Sigmoid colon (tissue), 7 donors: ENCODE results near the gene SPTY2D1. TPM values are rescaled to one million over a fixed set of nuclear protein-coding genes. Genes with fewer than 3 reads are reported as not detected.

Experiments used
- DNase-seq: peaks from one replicate; pipeline ENCODE4 v3.0.0-alpha.2; 2019
- H3K27ac ChIP-seq, 4 donors: fragments of 200-600 bp; sonication (generic); one replicate each; pipeline ENCODE4 v1.5.1; 2016 to 2019; ENCODE audit warnings: mild to moderate bottlenecking in 1 of 4
- H3K27me3 ChIP-seq, 3 donors: fragments of 200-600 bp; sonication (generic); one replicate each; pipeline ENCODE4 v1.5.1; 2019; ENCODE audit warnings: mild to moderate bottlenecking in 1 of 3
- H3K36me3 ChIP-seq, 4 donors: fragments of 200-600 bp; sonication (generic); one replicate each; pipeline ENCODE4 v1.5.1; 2016 to 2019
- H3K4me1 ChIP-seq, 4 donors: fragments of 200-600 bp; sonication (generic); one replicate each; pipeline ENCODE4 v1.5.1; 2017 to 2019
- H3K4me3 ChIP-seq, 4 donors: fragments of 200-600 bp; sonication (generic); one replicate each; pipeline ENCODE4 v1.5.1; 2017 to 2019; ENCODE audit warnings: mild to moderate bottlenecking in 2 of 4, moderate library complexity in 1 of 4
- H3K9me3 ChIP-seq, 4 donors: fragments of 200-600 bp in 3 of 4; sonication (generic) in 3 of 4; one replicate each; pipeline versions ENCODE4 v1.5.1 to v1.6.1; 2013 to 2019
- EP300 ChIP-seq, 4 donors: sonication (generic); formaldehyde crosslinking; IDR thresholded peaks; one replicate each; pipeline ENCODE4 v1.6.1; 2017; ENCODE audit warnings: antibody characterized with exemption in 4 of 4
- POLR2A ChIP-seq, 2 donors: fragments of 450-650 bp; IDR thresholded peaks; one replicate each; pipeline ENCODE4 v1.6.1; 2016; ENCODE audit warnings: antibody characterized with exemption in 2 of 2, mild to moderate bottlenecking in 2 of 2, moderate library complexity in 2 of 2
- POLR2AphosphoS5 ChIP-seq, 4 donors: sonication (generic); formaldehyde crosslinking; IDR thresholded peaks; one replicate each; pipeline ENCODE4 v1.6.1; 2017; ENCODE audit warnings: antibody characterized with exemption in 4 of 4
- WGBS, 2 donors: extraction: QIAGEN DNeasy Blood & Tissue Kit; methylation state at CpG; one replicate each; pipeline ENCODE4 v1.1.7; 2013; 5-methylcytosine and 5-hydroxymethylcytosine counted together
- intact Hi-C: fragments of 100-400 bp; cut with DNase I; formaldehyde crosslinking; loops from one replicate; pipeline ENCODE4 v1.15.1; 2023
- polyA plus RNA-seq, 3 donors: library from polyadenylated mRNA; stranded (reverse); fragments of 200-250 nt; gene quantifications; one replicate each; pipeline ENCODE4 v1.2.3, GENCODE V29; 2013
- total RNA-seq, 4 donors: library from RNA; depleted of rRNA; stranded (reverse); fragments of >200 nt; gene quantifications; one replicate each; pipeline ENCODE4 v1.1.0, GENCODE V29; 2016
- TF ChIP-seq, protein P1 (sequence below), 4 experiments: fragments of 450-650 bp in 3 of 4; fragments of 200-600 bp in 1 of 4; IDR thresholded peaks; one replicate each; pipeline ENCODE4 v1.5.1; 2016 to 2019; ENCODE audit warnings: antibody characterized with exemption in 4 of 4, mild to moderate bottlenecking in 3 of 4, moderate library complexity in 2 of 4
- donor health status: healthy with polysubstance abuse.
- donor health status: Bipolar disorder and iron deficiency.
- donor health status: healthy.

Gene SPTY2D1
- total and polyA plus RNA-seq, 7 donors: 4.2 to 16.3 (median 9.6) TPM

- Histone ChIP-seq H3K27ac (no peak overlapping the region), H3K27me3 (no peaks in the 10 kb centered on the region), H3K36me3 (peaks cover 0 to 88% (median 17%) of the 10 kb centered on the region in 4 donors), H3K9me3 (no peaks in the 10 kb centered on the region), H3K4me3 (no peak overlapping the region), H3K4me1 (no peaks in the 10 kb centered on the region)
- TF ChIP-seq POLR2AphosphoS5 (IDR thresholded peaks at IDR 0.05): no peak
- TF ChIP-seq, protein P1, sequence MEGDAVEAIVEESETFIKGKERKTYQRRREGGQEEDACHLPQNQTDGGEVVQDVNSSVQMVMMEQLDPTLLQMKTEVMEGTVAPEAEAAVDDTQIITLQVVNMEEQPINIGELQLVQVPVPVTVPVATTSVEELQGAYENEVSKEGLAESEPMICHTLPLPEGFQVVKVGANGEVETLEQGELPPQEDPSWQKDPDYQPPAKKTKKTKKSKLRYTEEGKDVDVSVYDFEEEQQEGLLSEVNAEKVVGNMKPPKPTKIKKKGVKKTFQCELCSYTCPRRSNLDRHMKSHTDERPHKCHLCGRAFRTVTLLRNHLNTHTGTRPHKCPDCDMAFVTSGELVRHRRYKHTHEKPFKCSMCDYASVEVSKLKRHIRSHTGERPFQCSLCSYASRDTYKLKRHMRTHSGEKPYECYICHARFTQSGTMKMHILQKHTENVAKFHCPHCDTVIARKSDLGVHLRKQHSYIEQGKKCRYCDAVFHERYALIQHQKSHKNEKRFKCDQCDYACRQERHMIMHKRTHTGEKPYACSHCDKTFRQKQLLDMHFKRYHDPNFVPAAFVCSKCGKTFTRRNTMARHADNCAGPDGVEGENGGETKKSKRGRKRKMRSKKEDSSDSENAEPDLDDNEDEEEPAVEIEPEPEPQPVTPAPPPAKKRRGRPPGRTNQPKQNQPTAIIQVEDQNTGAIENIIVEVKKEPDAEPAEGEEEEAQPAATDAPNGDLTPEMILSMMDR (IDR thresholded peaks at IDR 0.05): no peak
- no peak for TF ChIP-seq EP300 (IDR thresholded peaks at IDR 0.05)
- TF ChIP-seq POLR2A (IDR thresholded peaks at IDR 0.05): no peak
- intact Hi-C loops: no loop called here
- no peak for DNase-seq
Observed at GRCh38 chr11:18566406-18566805, 67.7 kb downstream of the SPTY2D1 start.

DNA sequence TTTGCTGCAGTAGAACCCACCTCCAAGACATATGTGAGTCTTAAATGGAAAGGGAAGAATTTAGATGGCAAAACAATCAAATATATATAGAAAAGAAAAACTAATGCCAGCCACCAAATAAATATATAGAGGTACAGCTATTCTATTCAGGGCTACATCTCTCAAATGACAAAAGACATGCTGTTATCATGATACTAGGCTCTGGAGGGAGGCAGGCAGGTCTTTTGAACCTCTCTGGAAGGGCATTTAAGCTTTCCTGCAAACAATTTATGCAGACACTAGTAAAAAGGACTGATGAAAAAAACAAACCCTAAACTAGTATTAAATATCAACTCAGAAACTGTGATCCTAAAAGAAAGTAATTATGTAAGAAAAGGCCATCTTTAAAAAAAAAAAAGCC is 70.0 kb downstream of the SPTY2D1 start:
- TF ChIP-seq EP300 (IDR thresholded peaks at IDR 0.05) (no peak), POLR2AphosphoS5 (IDR thresholded peaks at IDR 0.05) (no peak), POLR2A (IDR thresholded peaks at IDR 0.05) (no peak)
- TF ChIP-seq, protein P1 (IDR thresholded peaks at IDR 0.05): no peak
- no peak overlapping the region for H3K4me3 ChIP-seq
- peaks cover 8 to 85% (median 19%) of the 10 kb centered on the region in 4 donors for H3K36me3 ChIP-seq
- no peak overlapping the region for H3K27ac ChIP-seq
- no peaks in the 10 kb centered on the region for H3K4me1 ChIP-seq
- no peak for DNase-seq
- no peaks in the 10 kb centered on the region for H3K27me3 ChIP-seq
- no peaks in the 10 kb centered on the region for H3K9me3 ChIP-seq
- intact Hi-C loops: no loop called here

DNA sequence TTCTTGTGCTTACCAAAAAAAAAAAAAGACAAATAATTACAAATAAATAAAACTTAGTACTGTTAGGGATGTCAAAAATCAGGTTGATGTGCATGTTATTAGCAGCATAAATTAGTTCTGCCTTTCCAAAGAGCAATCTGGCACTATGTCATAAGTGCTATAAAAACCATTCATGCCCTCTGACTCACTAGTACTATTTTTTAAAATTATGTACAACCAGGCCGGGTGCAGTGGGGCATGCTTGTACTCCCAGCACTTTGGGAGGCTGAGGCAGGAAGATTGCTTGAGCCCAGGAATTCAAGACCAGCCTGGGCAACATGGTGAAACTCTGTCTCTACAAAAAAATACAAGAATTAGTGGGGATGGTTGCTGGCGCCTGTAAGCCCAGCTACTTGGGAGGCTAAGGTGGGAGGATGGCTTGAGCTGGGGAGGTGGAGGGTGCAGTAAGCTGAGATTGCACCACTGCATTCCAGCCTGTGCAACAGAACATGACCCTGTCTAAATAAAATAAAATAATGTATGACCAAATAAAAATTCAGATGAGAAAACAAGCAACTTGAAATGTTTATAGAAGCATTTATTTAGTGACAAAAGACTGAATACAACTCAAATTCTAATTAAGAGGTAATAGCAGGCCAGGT is 70.9 kb downstream of the SPTY2D1 start:
- H3K4me1 ChIP-seq: no peaks in the 10 kb centered on the region
- no peak for TF ChIP-seq EP300 (IDR thresholded peaks at IDR 0.05)
- TF ChIP-seq, protein P1 (IDR thresholded peaks at IDR 0.05): no peak
- TF ChIP-seq POLR2A (IDR thresholded peaks at IDR 0.05): no peak
- TF ChIP-seq POLR2AphosphoS5 (IDR thresholded peaks at IDR 0.05): no peak
- no peaks in the 10 kb centered on the region for H3K27me3 ChIP-seq

More for the DNA sequence above, 70.9 kb downstream of the SPTY2D1 start:
- Histone ChIP-seq H3K4me3 (no peak overlapping the region), H3K9me3 (no peaks in the 10 kb centered on the region), H3K27ac (no peak overlapping the region), H3K36me3 (peaks cover 8 to 84% (median 19%) of the 10 kb centered on the region in 4 donors)
- WGBS, 2 donors: 86 to 96% methylated on average over 2 of the region's 2 CpGs
- intact Hi-C loops: no loop called here
- no peak for DNase-seq

Other genes with a start within 250 kb of the SPTY2D1 start
- 100 to 1,000 TPM; 326 to 507 (median 346) TPM for gene LDHA, start 239.8 kb downstream of the SPTY2D1 start, total RNA-seq
- gene LDHA, start 239.8 kb downstream of the SPTY2D1 start, polyA plus RNA-seq: 100 to 1,000 TPM; 503 to 668 (median 517) TPM
- not detected for gene LDHC, start 222.0 kb downstream of the SPTY2D1 start, total RNA-seq
- 1 to 10 TPM in 2 of 3 donors, not detected in 1; 2.4 to 4.9 TPM for gene LDHC, start 222.0 kb downstream of the SPTY2D1 start, polyA plus RNA-seq
- gene LDHAL6A, start 178.5 kb downstream of the SPTY2D1 start, total RNA-seq: not detected
- under 1 TPM in 1 of 3 donors, not detected in 2; 0.04 TPM for gene LDHAL6A, start 178.5 kb downstream of the SPTY2D1 start, polyA plus RNA-seq
- 100 to 1,000 TPM in 1 of 4 donors, 10 to 100 TPM in 3; 70.3 to 100 (median 89.8) TPM for gene TSG101, start 107.4 kb downstream of the SPTY2D1 start, total RNA-seq
- 100 to 1,000 TPM in 1 of 3 donors, 10 to 100 TPM in 2; 55.7 to 103 (median 90.7) TPM for gene TSG101, start 107.4 kb downstream of the SPTY2D1 start, polyA plus RNA-seq
- gene UEVLD, start 45.6 kb downstream of the SPTY2D1 start, total RNA-seq: 10 to 100 TPM; 22.3 to 40.3 (median 28.8) TPM
- gene UEVLD, start 45.6 kb downstream of the SPTY2D1 start, polyA plus RNA-seq: 10 to 100 TPM; 10.5 to 29.1 (median 12.0) TPM
- gene MISFA, start 34.6 kb downstream of the SPTY2D1 start, total RNA-seq: 1 to 10 TPM in 1 of 4 donors, not detected in 3; 4.2 TPM
- gene MISFA, start 34.6 kb downstream of the SPTY2D1 start, polyA plus RNA-seq: 1 to 10 TPM in 1 of 3 donors, under 1 TPM in 1, not detected in 1; 0.44 to 3.7 TPM
- gene TMEM86A, start 64.4 kb upstream of the SPTY2D1 start, total RNA-seq: 1 to 10 TPM; 3.7 to 5.3 (median 4.8) TPM
- gene TMEM86A, start 64.4 kb upstream of the SPTY2D1 start, polyA plus RNA-seq: 1 to 10 TPM; 1.7 to 3.0 (median 2.3) TPM
- not detected for gene IGSF22, start 91.8 kb upstream of the SPTY2D1 start, total RNA-seq
- gene IGSF22, start 91.8 kb upstream of the SPTY2D1 start, polyA plus RNA-seq: under 1 TPM in 2 of 3 donors, not detected in 1; 0.46 to 0.52 TPM
- 1 to 10 TPM in 1 of 4 donors, under 1 TPM in 3; 0.33 to 1.1 (median 0.69) TPM for gene PTPN5, start 157.5 kb upstream of the SPTY2D1 start, total RNA-seq
- under 1 TPM in 1 of 3 donors, not detected in 2; 0.39 TPM for gene PTPN5, start 157.5 kb upstream of the SPTY2D1 start, polyA plus RNA-seq